ENCODE data around the gene DMC1. TPM values are rescaled to one million over a fixed set of nuclear protein-coding genes. Genes with fewer than 3 reads are reported as not detected.

Gene DMC1
- total RNA-seq, 1 experiment from 2014 or later = 3.8 TPM

DNA sequence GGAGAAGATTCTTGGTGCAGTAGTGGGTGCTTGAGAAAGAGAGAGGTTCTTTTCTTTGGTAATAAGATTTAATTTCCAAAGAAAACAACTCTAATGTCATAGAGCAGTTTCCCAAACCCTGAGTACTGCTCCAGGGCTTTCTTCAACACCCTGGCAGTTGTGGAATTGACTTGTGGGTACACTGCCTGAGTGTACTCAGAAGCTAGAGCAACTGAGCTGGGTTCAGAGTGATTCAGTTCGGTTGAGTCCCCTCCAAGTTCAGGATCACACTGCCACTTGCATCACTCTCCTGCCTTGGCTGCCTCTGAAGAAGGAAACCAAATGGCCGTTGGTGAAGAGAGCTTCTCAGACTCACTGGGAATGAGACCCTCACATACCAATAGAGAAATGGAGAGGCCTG, 5.3 kb downstream of the DMC1 start:
- H3K4me3 ChIP-seq (ENCODE audit: low read length) = no peak overlapping the region
- no peaks in the 10 kb centered on the region for H3K9me2 ChIP-seq (replicated peaks; ENCODE audit: insufficient read depth, low read length)
- H2AFZ ChIP-seq (ENCODE audit: low read length) = no peak overlapping the region

DNA sequence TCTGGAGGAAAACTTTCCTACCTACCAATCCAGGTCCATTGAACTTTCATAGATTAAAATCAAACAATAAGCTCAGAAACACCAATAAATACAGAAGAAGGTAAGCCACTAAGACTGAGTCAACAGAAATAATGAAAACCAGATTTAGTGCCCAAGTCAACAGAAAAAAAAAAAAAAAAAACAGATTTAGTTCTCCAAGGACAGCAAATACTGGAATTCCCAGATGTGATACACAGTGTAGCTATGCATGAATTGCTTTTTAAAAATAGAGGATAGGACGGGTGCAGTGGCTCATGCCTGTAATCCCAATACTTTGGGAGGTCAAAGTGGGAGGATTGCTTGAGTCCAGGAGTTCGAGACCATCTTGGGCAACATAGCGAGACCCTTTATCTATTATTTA, 15.7 kb downstream of the DMC1 start:
- Histone ChIP-seq H3K9me2 (replicated peaks; ENCODE audit: insufficient read depth, low read length) (no peaks in the 10 kb centered on the region), H2AFZ (ENCODE audit: low read length) (no peak overlapping the region), H3K4me1 (ENCODE audit: low read length) (no peaks in the 10 kb centered on the region), H3K9me3 (ENCODE audit: low read length) (no peaks in the 10 kb centered on the region), H3K27me3 (ENCODE audit: low read length) (no peaks in the 10 kb centered on the region), H3K27ac (ENCODE audit: low read length) (no peak overlapping the region), H3K79me2 (ENCODE audit: low read length) (no peaks in the 10 kb centered on the region), H3K36me3 (ENCODE audit: insufficient read depth, low read length) (no peaks in the 10 kb centered on the region), H3K4me3 (ENCODE audit: low read length) (no peak overlapping the region), H3K9ac (ENCODE audit: low read length) (no peak overlapping the region), H4K20me1 (ENCODE audit: insufficient read depth, low read depth, low read length) (no peaks in the 10 kb centered on the region), H3K4me2 (ENCODE audit: low read depth, low read length, poor library complexity, severe bottlenecking) (no peak overlapping the region)
- DNase-seq = no peak

More for the DNA sequence above, 5.3 kb downstream of the DMC1 start:
- Histone ChIP-seq H4K20me1 (ENCODE audit: insufficient read depth, low read depth, low read length) (no peaks in the 10 kb centered on the region), H3K9me3 (ENCODE audit: low read length) (no peaks in the 10 kb centered on the region), H3K27me3 (ENCODE audit: low read length) (no peaks in the 10 kb centered on the region), H3K27ac (ENCODE audit: low read length) (no peak overlapping the region), H3K9ac (ENCODE audit: low read length) (no peak overlapping the region), H3K36me3 (ENCODE audit: insufficient read depth, low read length) (no peaks in the 10 kb centered on the region), H3K79me2 (ENCODE audit: low read length) (peaks cover 5% of the 10 kb centered on the region; the same call in 1 of the 2 replicates), H3K4me1 (ENCODE audit: low read length) (peaks cover 9% of the 10 kb centered on the region), H3K4me2 (ENCODE audit: low read depth, low read length, poor library complexity, severe bottlenecking) (no peak overlapping the region)
- DNase-seq = no peak

DNA sequence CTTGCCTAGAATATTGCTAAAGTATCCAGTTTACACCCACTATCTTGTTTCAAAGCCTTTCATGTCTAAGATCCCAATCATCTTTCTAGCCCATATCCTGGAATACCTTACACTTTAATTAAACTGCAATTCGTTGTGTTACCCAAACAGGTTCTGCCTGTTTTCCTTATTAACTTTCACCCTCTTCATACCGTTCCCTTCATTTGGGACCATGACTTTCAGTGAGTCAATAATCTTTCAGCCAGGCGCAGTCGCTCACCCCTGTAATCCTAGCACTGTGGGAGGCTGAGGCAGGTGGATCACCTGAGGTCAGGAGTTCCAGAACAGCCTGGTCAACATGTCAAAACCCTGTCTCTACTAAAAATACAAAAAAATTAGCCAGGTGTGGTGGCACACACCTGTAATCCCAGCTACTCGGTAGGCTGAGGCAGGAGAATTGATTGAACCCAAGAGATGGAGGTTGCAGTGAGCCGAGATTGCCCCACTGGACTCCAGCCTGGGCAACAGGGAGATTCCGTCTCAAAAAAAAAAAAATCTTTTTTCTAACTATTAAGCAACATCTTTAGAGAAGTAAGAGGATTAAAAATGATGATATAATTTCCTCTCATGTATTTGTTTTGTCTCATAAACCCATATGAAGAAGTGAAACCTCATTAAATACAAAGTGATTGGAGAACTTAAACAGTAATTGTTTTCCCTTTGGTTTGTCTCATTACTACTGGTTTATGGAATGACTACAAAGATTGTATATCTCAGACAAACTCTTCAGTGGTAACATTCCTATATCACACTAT, 20.7 kb downstream of the DMC1 start:
- Histone ChIP-seq H3K9ac (ENCODE audit: low read length) (no peak overlapping the region), H3K4me1 (ENCODE audit: low read length) (no peaks in the 10 kb centered on the region), H3K79me2 (ENCODE audit: low read length) (no peaks in the 10 kb centered on the region), H3K9me2 (replicated peaks; ENCODE audit: insufficient read depth, low read length) (no peaks in the 10 kb centered on the region), H3K36me3 (ENCODE audit: insufficient read depth, low read length) (no peaks in the 10 kb centered on the region), H3K27ac (ENCODE audit: low read length) (no peak overlapping the region), H2AFZ (ENCODE audit: low read length) (no peak overlapping the region), H3K27me3 (ENCODE audit: low read length) (no peaks in the 10 kb centered on the region), H3K9me3 (ENCODE audit: low read length) (no peaks in the 10 kb centered on the region), H3K4me3 (ENCODE audit: low read length) (no peak overlapping the region), H4K20me1 (ENCODE audit: insufficient read depth, low read depth, low read length) (no peaks in the 10 kb centered on the region), H3K4me2 (ENCODE audit: low read depth, low read length, poor library complexity, severe bottlenecking) (no peak overlapping the region)
- DNase-seq = no peak

GRCh38 chr22:38540701-38541100, 29.3 kb downstream of the DMC1 start:
- H3K9ac ChIP-seq (ENCODE audit: low read length) = no peak overlapping the region
- H2AFZ ChIP-seq (ENCODE audit: low read length) = no peak overlapping the region
- no peak overlapping the region for H3K4me2 ChIP-seq (ENCODE audit: low read depth, low read length, poor library complexity, severe bottlenecking)
- H3K27ac ChIP-seq (ENCODE audit: low read length) = no peak overlapping the region
- no peak for DNase-seq
- no peaks in the 10 kb centered on the region for H3K79me2 ChIP-seq (ENCODE audit: low read length)
- H3K4me1 ChIP-seq (ENCODE audit: low read length) = peaks cover 8% of the 10 kb centered on the region
- H3K36me3 ChIP-seq (ENCODE audit: insufficient read depth, low read length) = peaks cover 9% of the 10 kb centered on the region; the same call in 1 of the 2 replicates
- no peaks in the 10 kb centered on the region for H3K27me3 ChIP-seq (ENCODE audit: low read length)
- no peak overlapping the region for H3K4me3 ChIP-seq (ENCODE audit: low read length)
- H3K9me2 ChIP-seq (replicated peaks; ENCODE audit: insufficient read depth, low read length) = no peaks in the 10 kb centered on the region
- H3K9me3 ChIP-seq (ENCODE audit: low read length) = peaks cover 3% of the 10 kb centered on the region; the same call in 1 of the 2 replicates
- no peaks in the 10 kb centered on the region for H4K20me1 ChIP-seq (ENCODE audit: insufficient read depth, low read depth, low read length)

DNA sequence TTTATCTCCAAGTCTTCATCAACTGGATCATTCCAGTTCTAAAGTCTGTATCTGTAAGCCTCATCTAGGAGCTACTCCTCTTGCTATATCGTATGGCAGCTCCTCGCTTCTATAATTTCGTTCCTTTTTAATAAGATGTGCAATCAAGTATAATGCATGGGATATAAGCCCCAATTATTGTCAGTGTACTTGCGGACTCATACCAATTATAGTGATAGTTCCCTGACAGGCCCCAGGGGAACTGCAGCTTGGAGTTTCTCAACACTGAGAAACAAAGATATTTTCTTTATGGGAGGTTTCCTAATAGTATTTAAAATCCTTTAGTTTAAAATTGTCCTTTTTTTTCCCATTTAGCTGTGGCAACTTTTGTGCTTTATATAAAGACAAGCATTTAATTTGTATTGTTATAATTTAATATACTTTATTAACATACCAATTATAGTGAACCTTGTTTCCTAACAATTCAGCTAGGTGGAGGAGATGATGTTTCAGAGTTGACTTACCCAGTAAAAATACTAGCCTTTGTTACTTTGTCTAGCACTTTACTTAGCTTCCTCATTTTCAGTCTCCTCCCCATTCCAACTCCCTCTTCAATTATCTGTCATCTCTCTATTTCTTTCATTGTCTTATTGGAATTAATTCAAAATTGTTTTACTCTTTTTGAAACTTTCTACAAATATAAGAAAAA, 38.6 kb downstream of the DMC1 start:
- H3K79me2 ChIP-seq (ENCODE audit: low read length) = no peaks in the 10 kb centered on the region
- H3K27me3 ChIP-seq (ENCODE audit: low read length) = no peaks in the 10 kb centered on the region
- peak overlapping the region; percentile 25; the same call in 1 of the 2 replicates for H3K9ac ChIP-seq (ENCODE audit: low read length)
- H2AFZ ChIP-seq (ENCODE audit: low read length) = peak overlapping the region; percentile 71
- DNase-seq = peak; percentile 50
- no peaks in the 10 kb centered on the region for H3K9me3 ChIP-seq (ENCODE audit: low read length)
- H3K9me2 ChIP-seq (replicated peaks; ENCODE audit: insufficient read depth, low read length) = no peaks in the 10 kb centered on the region
- H3K4me1 ChIP-seq (ENCODE audit: low read length) = peaks cover 14% of the 10 kb centered on the region
- no peaks in the 10 kb centered on the region for H3K36me3 ChIP-seq (ENCODE audit: insufficient read depth, low read length)
- peak overlapping the region; percentile 78 for H3K27ac ChIP-seq (ENCODE audit: low read length)
- peak overlapping the region; percentile 53 for H3K4me2 ChIP-seq (ENCODE audit: low read depth, low read length, poor library complexity, severe bottlenecking)
- H3K4me3 ChIP-seq (ENCODE audit: low read length) = no peak overlapping the region
- H4K20me1 ChIP-seq (ENCODE audit: insufficient read depth, low read depth, low read length) = no peaks in the 10 kb centered on the region

DNA sequence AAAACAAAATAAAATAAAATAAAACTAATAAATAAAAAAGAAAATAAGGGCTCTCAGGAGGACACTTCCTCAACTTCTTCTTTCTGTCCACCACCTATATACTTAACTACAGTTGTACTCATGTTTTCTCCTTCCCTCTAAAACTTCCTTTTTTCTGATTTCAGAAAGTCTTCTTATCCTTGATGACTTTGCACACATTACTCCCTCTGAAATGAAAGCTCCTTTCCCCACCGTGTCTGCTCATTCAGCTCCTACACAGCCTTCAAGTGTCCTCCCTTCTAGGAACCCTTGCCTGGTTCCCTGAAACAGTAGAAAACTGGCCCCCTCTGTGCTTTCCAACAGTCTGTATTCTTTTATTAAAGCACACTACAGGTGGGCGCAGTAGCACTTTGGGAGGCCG, 45.6 kb downstream of the DMC1 start:
- no peak overlapping the region for H3K4me3 ChIP-seq (ENCODE audit: low read length)
- H3K9me2 ChIP-seq (replicated peaks; ENCODE audit: insufficient read depth, low read length) = no peaks in the 10 kb centered on the region
- H3K27me3 ChIP-seq (ENCODE audit: low read length) = no peaks in the 10 kb centered on the region
- no peak overlapping the region for H3K9ac ChIP-seq (ENCODE audit: low read length)
- H3K36me3 ChIP-seq (ENCODE audit: insufficient read depth, low read length) = no peaks in the 10 kb centered on the region
- peaks cover 3% of the 10 kb centered on the region; the same call in 1 of the 2 replicates for H3K4me1 ChIP-seq (ENCODE audit: low read length)
- H3K79me2 ChIP-seq (ENCODE audit: low read length) = no peaks in the 10 kb centered on the region
- H4K20me1 ChIP-seq (ENCODE audit: insufficient read depth, low read depth, low read length) = no peaks in the 10 kb centered on the region
- H3K9me3 ChIP-seq (ENCODE audit: low read length) = no peaks in the 10 kb centered on the region
- DNase-seq = no peak
- H3K4me2 ChIP-seq (ENCODE audit: low read depth, low read length, poor library complexity, severe bottlenecking) = no peak overlapping the region
- no peak overlapping the region for H3K27ac ChIP-seq (ENCODE audit: low read length)
- no peak overlapping the region for H2AFZ ChIP-seq (ENCODE audit: low read length)

- Histone ChIP-seq H3K9me2 (replicated peaks; ENCODE audit: insufficient read depth, low read length) (no peaks in the 10 kb centered on the region), H3K9ac (ENCODE audit: low read length) (no peak overlapping the region), H3K9me3 (ENCODE audit: low read length) (no peaks in the 10 kb centered on the region), H3K27ac (ENCODE audit: low read length) (no peak overlapping the region), H4K20me1 (ENCODE audit: insufficient read depth, low read depth, low read length) (no peaks in the 10 kb centered on the region), H2AFZ (ENCODE audit: low read length) (no peak overlapping the region), H3K79me2 (ENCODE audit: low read length) (no peaks in the 10 kb centered on the region), H3K4me2 (ENCODE audit: low read depth, low read length, poor library complexity, severe bottlenecking) (no peak overlapping the region), H3K27me3 (ENCODE audit: low read length) (no peaks in the 10 kb centered on the region), H3K36me3 (ENCODE audit: insufficient read depth, low read length) (no peaks in the 10 kb centered on the region), H3K4me3 (ENCODE audit: low read length) (no peak overlapping the region), H3K4me1 (ENCODE audit: low read length) (peaks cover 3% of the 10 kb centered on the region; the same call in 1 of the 2 replicates)
- DNase-seq = no peak
Measured at GRCh38 chr22:38523479-38523878, 46.5 kb downstream of the DMC1 start.

- H3K79me2 ChIP-seq (ENCODE audit: low read length) = no peaks in the 10 kb centered on the region
- H3K27me3 ChIP-seq (ENCODE audit: low read length) = no peaks in the 10 kb centered on the region
- H3K36me3 ChIP-seq (ENCODE audit: insufficient read depth, low read length) = no peaks in the 10 kb centered on the region
- H3K4me1 ChIP-seq (ENCODE audit: low read length) = peaks cover 3% of the 10 kb centered on the region; the same call in 1 of the 2 replicates
- no peak for DNase-seq
- H2AFZ ChIP-seq (ENCODE audit: low read length) = no peak overlapping the region
- H3K27ac ChIP-seq (ENCODE audit: low read length) = no peak overlapping the region
- no peaks in the 10 kb centered on the region for H3K9me3 ChIP-seq (ENCODE audit: low read length)
- H4K20me1 ChIP-seq (ENCODE audit: insufficient read depth, low read depth, low read length) = no peaks in the 10 kb centered on the region
- H3K9ac ChIP-seq (ENCODE audit: low read length) = no peak overlapping the region
- H3K9me2 ChIP-seq (replicated peaks; ENCODE audit: insufficient read depth, low read length) = no peaks in the 10 kb centered on the region
- H3K4me2 ChIP-seq (ENCODE audit: low read depth, low read length, poor library complexity, severe bottlenecking) = no peak overlapping the region
- H3K4me3 ChIP-seq (ENCODE audit: low read length) = no peak overlapping the region
Measured at GRCh38 chr22:38523029-38523428, 47.0 kb downstream of the DMC1 start.
